PC-9 (cell line): ENCODE data around the gene CDK5RAP3.

Experiments
- EZH2 ChIP-seq: fragments of 200-600 bp; sonication (generic); IDR thresholded peaks from 2 replicates; pipeline ENCODE4 v1.8.0; 2017; ENCODE audit warnings: antibody characterized with exemption, low read depth
- TF ChIP-seq, protein P1 (sequence below): fragments of 200-600 bp; sonication (generic); conservative IDR thresholded peaks from 2 replicates; pipeline ENCODE4 v1.6.1; 2017; ENCODE audit warnings: mixed run types, antibody characterized with exemption, mild to moderate bottlenecking, moderate library complexity

DNA sequence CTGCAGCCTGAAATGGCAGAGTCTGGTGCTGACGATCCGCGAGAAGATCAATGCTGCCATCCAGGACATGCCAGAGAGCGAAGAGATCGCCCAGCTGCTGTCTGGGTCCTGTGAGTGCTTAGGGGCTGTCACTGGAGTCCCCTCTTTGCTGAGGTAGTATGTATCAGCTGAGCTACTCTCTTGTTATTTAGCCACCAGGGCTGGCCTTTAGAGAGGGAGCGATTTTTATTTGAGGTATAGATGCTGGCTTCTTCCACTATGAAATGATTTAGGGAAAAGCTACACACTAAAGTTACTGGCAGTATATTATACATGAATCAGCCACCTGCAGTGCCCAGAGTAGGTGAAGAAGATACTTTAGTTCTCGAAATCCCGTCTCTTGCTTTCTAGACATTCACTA lies 2.6 kb downstream of the CDK5RAP3 start:
- TF ChIP-seq, protein P1, sequence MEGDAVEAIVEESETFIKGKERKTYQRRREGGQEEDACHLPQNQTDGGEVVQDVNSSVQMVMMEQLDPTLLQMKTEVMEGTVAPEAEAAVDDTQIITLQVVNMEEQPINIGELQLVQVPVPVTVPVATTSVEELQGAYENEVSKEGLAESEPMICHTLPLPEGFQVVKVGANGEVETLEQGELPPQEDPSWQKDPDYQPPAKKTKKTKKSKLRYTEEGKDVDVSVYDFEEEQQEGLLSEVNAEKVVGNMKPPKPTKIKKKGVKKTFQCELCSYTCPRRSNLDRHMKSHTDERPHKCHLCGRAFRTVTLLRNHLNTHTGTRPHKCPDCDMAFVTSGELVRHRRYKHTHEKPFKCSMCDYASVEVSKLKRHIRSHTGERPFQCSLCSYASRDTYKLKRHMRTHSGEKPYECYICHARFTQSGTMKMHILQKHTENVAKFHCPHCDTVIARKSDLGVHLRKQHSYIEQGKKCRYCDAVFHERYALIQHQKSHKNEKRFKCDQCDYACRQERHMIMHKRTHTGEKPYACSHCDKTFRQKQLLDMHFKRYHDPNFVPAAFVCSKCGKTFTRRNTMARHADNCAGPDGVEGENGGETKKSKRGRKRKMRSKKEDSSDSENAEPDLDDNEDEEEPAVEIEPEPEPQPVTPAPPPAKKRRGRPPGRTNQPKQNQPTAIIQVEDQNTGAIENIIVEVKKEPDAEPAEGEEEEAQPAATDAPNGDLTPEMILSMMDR: no peak
- no peak for TF ChIP-seq EZH2
